ENCODE measurements around the gene ZEB2. TPM values are rescaled to one million over a fixed set of nuclear protein-coding genes. Genes with fewer than 3 reads are reported as not detected.

The ZEB2 gene
- total and polyA plus RNA-seq, 10 of the 15 experiments (the other 5 are each of a cell fraction or from before 2014, with no cell fraction given): 0.14 to 3.2 (median 0.84) TPM

- no peak overlapping the region for H3K9ac ChIP-seq (ENCODE audit: control insufficient read depth, insufficient read depth, low read length)
- no peak for DNase-seq (ENCODE audit: low read depth, low spot score)
- in situ Hi-C loops (cut with MboI): no loop called here
- WGBS (ENCODE audit: insufficient coverage, insufficient replicate concordance, low lambda C conversion rate, missing lambda C conversion rate): 46% methylated on average over 5 of the region's 5 CpGs
- no peak for ATAC-seq
- no peak for FAIRE-seq
- RAD21 ChIA-PET (ENCODE audit: unreplicated experiment): no interaction called here
- H3K4me3 ChIP-seq: no peak overlapping the region
- POLR2A ChIA-PET: no interaction called here
- TF ChIP-seq HCFC1 (IDR thresholded peaks at IDR 0.05; ENCODE audit: low read length) (no peak), FOS (IDR thresholded peaks at IDR 0.05; ENCODE audit: borderline replicate concordance, extremely low read depth, insufficient read length) (no peak), KLF5 (IDR thresholded peaks at IDR 0.05; ENCODE audit: partially characterized antibody) (no peak), FOXK2 (IDR thresholded peaks at IDR 0.05) (no peak), NR2F1 (conservative IDR thresholded peaks at IDR 0.05) (no peak)
- no TSS peak for BruUV-seq (replicated peaks)
- SMC1A ChIA-PET (ENCODE audit: uncharacterized antibody, unreplicated experiment): interaction anchor here (1.0 kb wide), 1 partner anchor 17 kb away, joined by 3 read pairs; no protein-coding TSS in a partner anchor
- H3K9me3 ChIP-seq (replicated peaks; ENCODE audit: control insufficient read depth, insufficient read depth, low read length): no peaks in the 10 kb centered on the region
- H3K27me3 ChIP-seq (replicated peaks in 1 of 2; ENCODE audit: control insufficient read depth in 2 of 2, insufficient read depth in 2 of 2, low read length in 1 of 2): peaks cover 0 to 2% of the 10 kb centered on the region in 2 experiments; a peak in 2 of 4 replicates
- H2AFZ ChIP-seq (ENCODE audit: control insufficient read depth, low read depth, low read length): no peak overlapping the region
- no peaks in the 10 kb centered on the region for H3K36me3 ChIP-seq (ENCODE audit: control insufficient read depth in 2 of 2, insufficient read depth in 2 of 2, low read length in 1 of 2)
- H3K79me2 ChIP-seq (ENCODE audit: control insufficient read depth, insufficient read depth, low read length): no peaks in the 10 kb centered on the region
- H3K27ac ChIP-seq (ENCODE audit: control insufficient read depth, insufficient read depth): no peak overlapping the region
- peaks cover 7% of the 10 kb centered on the region; the same call in 1 of the 2 replicates for H3K4me1 ChIP-seq (ENCODE audit: control insufficient read depth, insufficient read depth, low read length)
- CTCF ChIA-PET: no interaction called here
- intact Hi-C loops (cut with micrococcal nuclease; ENCODE audit: unreplicated experiment): no loop called here
- H3K4me2 ChIP-seq (ENCODE audit: control insufficient read depth, insufficient read depth): no peak overlapping the region
- no peaks in the 10 kb centered on the region for H4K20me1 ChIP-seq (ENCODE audit: control insufficient read depth, insufficient read depth)
These were observed 45.9 kb downstream of the ZEB2 start for GRCh38 chr2:144474017-144474416.

GRCh38 chr2:144472911-144473310, 47.0 kb downstream of the ZEB2 start:
- 10% methylated on average over 2 of the region's 2 CpGs for WGBS (ENCODE audit: insufficient coverage, insufficient replicate concordance, low lambda C conversion rate, missing lambda C conversion rate)
- no peak overlapping the region for H3K27ac ChIP-seq (ENCODE audit: control insufficient read depth, insufficient read depth)
- intact Hi-C loops (cut with micrococcal nuclease; ENCODE audit: unreplicated experiment) (no loop called here), in situ Hi-C loops (cut with MboI) (no loop called here)
- DNase-seq (ENCODE audit: low read depth, low spot score) (no peak), ATAC-seq (no peak), FAIRE-seq (no peak)
- TF ChIP-seq SRF (IDR thresholded peaks at IDR 0.05; ENCODE audit: low read depth in 2 of 2, low read length in 2 of 2): no peak
- TF ChIP-seq HDGF (IDR thresholded peaks at IDR 0.05): no peak
- no peak for TF ChIP-seq IRF3 (IDR thresholded peaks at IDR 0.05)
- TF ChIP-seq IKZF2 (IDR thresholded peaks at IDR 0.05): no peak
- no peak for TF ChIP-seq FOXM1 (IDR thresholded peaks at IDR 0.05; ENCODE audit: low read depth, low read length)
- no peak for TF ChIP-seq CTCF (IDR thresholded peaks at IDR 0.05 in 2 of 3, conservative IDR thresholded peaks at IDR 0.05 in 1 of 3; ENCODE audit: control insufficient read depth in 2 of 3, extremely low read depth in 1 of 3, insufficient read depth in 1 of 3, low read depth in 3 of 3, low read length in 3 of 3)
- TF ChIP-seq TCF12 (IDR thresholded peaks at IDR 0.05; ENCODE audit: low read depth, low read length): no peak
- no peak for TF ChIP-seq MLLT1 (IDR thresholded peaks at IDR 0.05)
- TF ChIP-seq BRCA1 (IDR thresholded peaks at IDR 0.05; ENCODE audit: low read depth, low read length): no peak
- no peak for TF ChIP-seq CHD1 (IDR thresholded peaks at IDR 0.05; ENCODE audit: low read depth, low read length)
- no peak for TF ChIP-seq JUNB (IDR thresholded peaks at IDR 0.05)
- H3K4me2 ChIP-seq (ENCODE audit: control insufficient read depth, insufficient read depth): no peak overlapping the region
- ChIA-PET SMC1A (ENCODE audit: uncharacterized antibody, unreplicated experiment) (interaction anchor here (0.7 kb wide), 1 partner anchor 285 kb away, joined by 3 read pairs; no protein-coding TSS in a partner anchor), POLR2A (no interaction called here), CTCF (interaction anchor here (1.1 kb wide), 1 partner anchor 24 kb away, joined by 4 read pairs; no protein-coding TSS in a partner anchor), RAD21 (ENCODE audit: unreplicated experiment) (no interaction called here)
- H3K4me3 ChIP-seq: no peak overlapping the region
- peaks cover 7% of the 10 kb centered on the region; the same call in 1 of the 2 replicates for H3K4me1 ChIP-seq (ENCODE audit: control insufficient read depth, insufficient read depth, low read length)
- H3K36me3 ChIP-seq (ENCODE audit: control insufficient read depth in 2 of 2, insufficient read depth in 2 of 2, low read length in 1 of 2): no peaks in the 10 kb centered on the region
- no TSS peak for BruUV-seq (replicated peaks)
- no peaks in the 10 kb centered on the region for H3K79me2 ChIP-seq (ENCODE audit: control insufficient read depth, insufficient read depth, low read length)
- no peaks in the 10 kb centered on the region for H3K9me3 ChIP-seq (replicated peaks; ENCODE audit: control insufficient read depth, insufficient read depth, low read length)
- H4K20me1 ChIP-seq (ENCODE audit: control insufficient read depth, insufficient read depth): no peaks in the 10 kb centered on the region
- H3K27me3 ChIP-seq (replicated peaks in 1 of 2; ENCODE audit: control insufficient read depth in 2 of 2, insufficient read depth in 2 of 2, low read length in 1 of 2): peaks cover 0 to 2% of the 10 kb centered on the region in 2 experiments; a peak in 2 of 4 replicates
- H2AFZ ChIP-seq (ENCODE audit: control insufficient read depth, low read depth, low read length): no peak overlapping the region
- no peak overlapping the region for H3K9ac ChIP-seq (ENCODE audit: control insufficient read depth, insufficient read depth, low read length)

Measured in GM12878 (cell line).